Measurements from ENCODE around the gene KPNA6. TPM values are rescaled to one million over a fixed set of nuclear protein-coding genes. Genes with fewer than 3 reads are reported as not detected.

Gene KPNA6
- total RNA-seq, 1 experiment from 2014 or later = 114 TPM

GRCh38 chr1:32066489-32066873 lies 41.4 kb upstream of the KPNA6 start:
- H3K27ac ChIP-seq (ENCODE audit: insufficient read length, low read depth, low read length) = no peak overlapping the region
- H3K4me1 ChIP-seq (ENCODE audit: insufficient read depth, low read length) = peaks cover 4% of the 10 kb centered on the region; the same call in 1 of the 2 replicates
- H3K27me3 Mint-ChIP-seq (ENCODE audit: low read depth) = peaks cover 13% of the 10 kb centered on the region
- H3K79me2 ChIP-seq (ENCODE audit: insufficient read depth, low read length) = no peaks in the 10 kb centered on the region
- H3K14ac ChIP-seq (ENCODE audit: insufficient read depth, low read length) = no peak overlapping the region
- H2BK20ac ChIP-seq (ENCODE audit: low read depth, low read length, poor library complexity, severe bottlenecking) = no peak overlapping the region
- no peak overlapping the region for H3K4me2 ChIP-seq (ENCODE audit: insufficient read depth, insufficient read length, low read length)
- H3K79me1 ChIP-seq (ENCODE audit: insufficient read depth, low read depth, low read length, poor library complexity, severe bottlenecking) = no peaks in the 10 kb centered on the region
- H3K4ac ChIP-seq (ENCODE audit: low read depth, low read length) = no peak overlapping the region
- no peak overlapping the region for H3K4me3 Mint-ChIP-seq
- H3K23ac ChIP-seq (ENCODE audit: insufficient read length, low read depth, low read length) = no peak overlapping the region
- no peaks in the 10 kb centered on the region for H3K9me3 Mint-ChIP-seq
- no peaks in the 10 kb centered on the region for H4K20me1 ChIP-seq (ENCODE audit: control insufficient read depth, insufficient read depth, insufficient read length)
- H4K5ac ChIP-seq (ENCODE audit: insufficient read length, low read depth, low read length) = no peak overlapping the region
- H4K8ac ChIP-seq (replicated peaks; ENCODE audit: insufficient read length, low read depth, low read length) = no peak overlapping the region
- no peak overlapping the region for H3K9ac ChIP-seq (ENCODE audit: extremely low read depth, insufficient read length, low read length)
- no peaks in the 10 kb centered on the region for H3K9me3 ChIP-seq (ENCODE audit: control insufficient read depth, low read depth, low read length)
- H2BK120ac ChIP-seq (ENCODE audit: low read depth, low read length, poor library complexity, severe bottlenecking) = no peak overlapping the region
- H2AK5ac ChIP-seq (ENCODE audit: insufficient read length, low read length) = no peak overlapping the region
- H3K18ac ChIP-seq (ENCODE audit: insufficient read length, low read depth, low read length) = no peak overlapping the region
- no CpG with 5 or more reads among the region's 4 CpGs for WGBS (ENCODE audit: extremely low coverage, insufficient read length, low lambda C conversion rate)
- H3K56ac ChIP-seq (ENCODE audit: insufficient read length, low read depth, low read length) = no peak overlapping the region
- DNase-seq = no peak
- H3K27me3 ChIP-seq (ENCODE audit: insufficient read depth, low read length) = no peaks in the 10 kb centered on the region
- no peak overlapping the region for H3T11ph ChIP-seq (ENCODE audit: low read length)
- peaks cover 27 to 41% of the 10 kb centered on the region in 2 experiments for H3K4me1 Mint-ChIP-seq
- H2AFZ ChIP-seq (ENCODE audit: low read length) = no peak overlapping the region
- no peaks in the 10 kb centered on the region for H3K23me2 ChIP-seq (ENCODE audit: insufficient read length, low read depth, low read length, poor library complexity, severe bottlenecking)
- no peak overlapping the region for H2BK12ac ChIP-seq (ENCODE audit: insufficient read length, low read depth, low read length)
- no peak overlapping the region for H2BK15ac ChIP-seq (ENCODE audit: low read depth, low read length)
- TF ChIP-seq CTCF (conservative IDR thresholded peaks at IDR 0.05) = no peak
- H2BK5ac ChIP-seq (ENCODE audit: insufficient read length, low read length) = no peak overlapping the region
- peak overlapping the region in 1 of 3 experiments; percentile 47; a peak in 1 of 7 replicates for H3K27ac Mint-ChIP-seq
- peaks cover 7 to 17% (median 7%) of the 10 kb centered on the region in 3 experiments for H3K36me3 Mint-ChIP-seq (ENCODE audit: insufficient read depth in 1 of 3, low read depth in 3 of 3)
- no peak overlapping the region for H4K91ac ChIP-seq (ENCODE audit: insufficient read length, low read depth, low read length)

Data from H9 (cell line).